Measurements from ENCODE around the gene DDX28.

- TF ChIP-seq CTCF (IDR thresholded peaks at IDR 0.05; ENCODE audit: poor library complexity, severe bottlenecking) (no peak), RAD21 (conservative IDR thresholded peaks at IDR 0.05) (no peak), MXI1 (conservative IDR thresholded peaks at IDR 0.05; ENCODE audit: poor library complexity, severe bottlenecking) (no peak), REST (IDR thresholded peaks at IDR 0.05; ENCODE audit: borderline replicate concordance) (no peak), SMC3 (conservative IDR thresholded peaks at IDR 0.05; ENCODE audit: poor library complexity) (no peak), EZH2 (IDR thresholded peaks at IDR 0.05; ENCODE audit: borderline replicate concordance, insufficient read depth, low read length, poor library complexity, severe bottlenecking) (no peak), POLR2AphosphoS5 (IDR thresholded peaks at IDR 0.05) (no peak), TAF1 (IDR thresholded peaks at IDR 0.05; ENCODE audit: low read depth) (no peak), EP300 (conservative IDR thresholded peaks at IDR 0.05; ENCODE audit: poor library complexity, severe bottlenecking) (no peak)
These were observed 35.4 kb downstream of the DDX28 start for GRCh38 chr16:67987460-67988160.

Measured in neural cell (in vitro differentiated cells).